GM12878 (cell line): ENCODE results near the gene APOM. TPM values are rescaled to one million over a fixed set of nuclear protein-coding genes. Genes with fewer than 3 reads are reported as not detected.

Experiments
- BHLHE40 ChIP-seq, 2 experiments: fragments of 450-650 bp in 1 of 2; IDR thresholded peaks; 2 replicates each; pipeline ENCODE4 v1.6.1; 2011 to 2017; ENCODE audit warnings: low read depth in 2 of 2, borderline replicate concordance in 1 of 2, improper control_type of control experiment in 1 of 2, low read length in 1 of 2, mild to moderate bottlenecking in 1 of 2
- CBX5 ChIP-seq: sonication (generic); IDR thresholded peaks from 2 replicates; pipeline ENCODE4 v1.6.1; 2016; ENCODE audit warnings: low read depth, moderate library complexity, mild to moderate bottlenecking, inconsistent platforms
- EZH2 ChIP-seq: IDR thresholded peaks from 2 replicates; pipeline ENCODE4 v1.6.1; 2012; ENCODE audit warnings: low read depth, mild to moderate bottlenecking, control low read depth, inconsistent platforms, low read length, borderline replicate concordance; ENCODE audit not compliant: control insufficient read depth
- HCFC1 ChIP-seq: fragments of 150-350 bp; IDR thresholded peaks from 2 replicates; pipeline ENCODE4 v1.6.1; 2014; ENCODE audit warnings: low read length
- NFXL1 ChIP-seq: fragments of 450-650 bp; IDR thresholded peaks from 2 replicates; pipeline ENCODE4 v1.6.1; 2017; ENCODE audit warnings: antibody characterized with exemption, mild to moderate bottlenecking, borderline replicate concordance
- NR2F1 ChIP-seq: fragments of 450-650 bp; conservative IDR thresholded peaks from 2 replicates; pipeline ENCODE4 v1.6.1; 2017; ENCODE audit warnings: mild to moderate bottlenecking
- POLR2AphosphoS5 ChIP-seq: IDR thresholded peaks from 2 replicates; pipeline ENCODE4 v1.6.1; 2011; ENCODE audit warnings: mild to moderate bottlenecking, low read length, inconsistent platforms
- RCOR1 ChIP-seq: conservative IDR thresholded peaks from 2 replicates; pipeline ENCODE4 v1.6.1; 2012; ENCODE audit warnings: low read depth, low read length, improper control_type of control experiment
- SIX5 ChIP-seq: IDR thresholded peaks from 2 replicates; pipeline ENCODE4 v1.6.1; 2011; ENCODE audit warnings: mild to moderate bottlenecking, low read depth, low read length, moderate library complexity; ENCODE audit not compliant: severe bottlenecking
- STAT3 ChIP-seq: IDR thresholded peaks from 2 replicates; pipeline ENCODE4 v1.6.1; 2011; ENCODE audit warnings: low read depth, low read length, improper control_type of control experiment
- YBX1 ChIP-seq: fragments of 450-650 bp; IDR thresholded peaks from 2 replicates; pipeline ENCODE4 v1.6.1; 2016; ENCODE audit warnings: antibody characterized with exemption
- polyA plus RNA-seq, 11 experiments: library from polyadenylated mRNA; depleted of rRNA in 4 of 11; unstranded in 6 of 11; stranded (reverse) in 5 of 11; fragments of >200 nt; fragmentation: Nextera tagmentation in 4 of 11; fragmentation: Illumina TruSeq in 1 of 11; extraction: Ambion mirVana in 4 of 11; extraction: Trizol in 1 of 11; gene quantifications; 1 replicate in 1 of 11; 2 replicates in 10 of 11; pipeline versions ENCODE4 v1.2.1 to v1.2.3, GENCODE V29; 2011 to 2016; ENCODE audit warnings: inconsistent platforms in 2 of 11, missing spikeins in 2 of 11, low read depth in 1 of 11
- total RNA-seq, 4 experiments: library from RNA; depleted of rRNA in 3 of 4; stranded (reverse); fragments of >200 nt in 3 of 4; fragmentation: Illumina TruSeq in 1 of 4; extraction: Trizol in 1 of 4; gene quantifications; 2 replicates each; pipeline versions ENCODE4 v1.2.1 to v1.2.3, GENCODE V29; 2013 to 2021
- TF ChIP-seq, protein P1 (sequence below): IDR thresholded peaks from 2 replicates; pipeline ENCODE4 v1.6.1; 2012; ENCODE audit warnings: mild to moderate bottlenecking, low read depth, low read length
- TF ChIP-seq, protein P2 (sequence below): fragments of 450-650 bp; IDR thresholded peaks from 2 replicates; pipeline ENCODE4 v1.6.1; 2017; ENCODE audit warnings: antibody characterized with exemption, mild to moderate bottlenecking, moderate library complexity
- TF ChIP-seq, protein P3 (sequence below): fragments of 450-650 bp; IDR thresholded peaks from 2 replicates; pipeline ENCODE4 v1.6.1; 2017; ENCODE audit warnings: mild to moderate bottlenecking, moderate library complexity
- TF ChIP-seq, protein P4 (sequence below): IDR thresholded peaks from 2 replicates; pipeline ENCODE4 v1.6.1; 2012; ENCODE audit warnings: low read depth, low read length, improper control_type of control experiment

The APOM gene
- total and polyA plus RNA-seq, 10 of the 15 experiments (the other 5 are each of a cell fraction or from before 2014, with no cell fraction given), result 4.0 to 14.1 (median 7.1) TPM

DNA sequence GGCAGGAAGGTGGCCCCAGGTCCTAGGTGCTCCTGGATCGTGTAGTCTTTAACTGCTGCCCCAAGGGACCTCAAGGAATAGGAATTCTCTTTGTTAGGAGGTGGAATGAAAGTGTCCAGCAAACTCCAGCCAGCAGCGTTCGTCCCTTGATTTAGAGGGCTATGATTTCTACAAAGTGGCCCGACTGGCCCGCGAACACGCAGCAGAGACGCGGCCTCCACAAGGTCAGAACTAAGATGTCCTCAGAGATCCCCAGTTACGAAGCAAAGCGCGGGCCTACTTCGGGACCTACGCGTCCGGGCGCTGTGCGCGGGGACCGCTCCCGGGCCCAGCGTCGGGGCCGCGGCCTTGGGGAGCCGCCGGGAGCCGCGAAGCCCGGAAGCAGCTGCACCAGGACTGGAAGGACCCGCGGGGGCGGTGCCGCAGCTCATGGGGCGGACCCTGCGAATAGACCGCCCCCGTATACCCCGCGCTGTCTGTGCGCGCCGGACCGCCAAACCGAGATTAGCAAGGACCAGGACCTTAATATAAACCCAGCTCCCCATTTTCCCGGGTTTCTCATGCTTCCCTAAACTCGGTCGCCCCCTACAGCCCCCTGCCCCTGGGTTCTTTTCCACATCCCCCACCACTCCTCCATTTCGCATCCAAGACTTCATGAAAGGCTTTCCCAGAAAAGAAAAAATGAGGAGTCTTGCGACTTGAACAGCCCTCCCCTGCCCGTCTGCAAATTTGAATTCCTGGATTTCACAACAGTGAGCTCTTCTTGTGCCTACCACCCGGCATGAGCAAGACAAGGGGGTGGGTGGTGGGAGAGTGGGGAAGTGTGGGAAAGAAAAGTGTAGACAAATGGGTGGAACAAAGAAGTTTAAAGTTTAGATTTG, 4.9 kb downstream of the APOM start, which contains the start of gene C6orf47 (continued):
- TF ChIP-seq EZH2 (no peak), SIX5 (no peak), CBX5 (no peak), POLR2AphosphoS5 (peak; percentile 82), RCOR1 (no peak), NFXL1 (no peak), STAT3 (no peak), YBX1 (no peak), HCFC1 (peak; percentile 27), NR2F1 (peak; percentile 38; the same call in 1 of the 2 replicates), BHLHE40 (IDR thresholded peaks at IDR 0.05; ENCODE audit: borderline replicate concordance in 1 of 2, low read depth in 2 of 2, low read length in 1 of 2) (peak in 1 of 2 experiments; percentile 30; a peak in 1 of 4 replicates)
- TF ChIP-seq, protein P1, sequence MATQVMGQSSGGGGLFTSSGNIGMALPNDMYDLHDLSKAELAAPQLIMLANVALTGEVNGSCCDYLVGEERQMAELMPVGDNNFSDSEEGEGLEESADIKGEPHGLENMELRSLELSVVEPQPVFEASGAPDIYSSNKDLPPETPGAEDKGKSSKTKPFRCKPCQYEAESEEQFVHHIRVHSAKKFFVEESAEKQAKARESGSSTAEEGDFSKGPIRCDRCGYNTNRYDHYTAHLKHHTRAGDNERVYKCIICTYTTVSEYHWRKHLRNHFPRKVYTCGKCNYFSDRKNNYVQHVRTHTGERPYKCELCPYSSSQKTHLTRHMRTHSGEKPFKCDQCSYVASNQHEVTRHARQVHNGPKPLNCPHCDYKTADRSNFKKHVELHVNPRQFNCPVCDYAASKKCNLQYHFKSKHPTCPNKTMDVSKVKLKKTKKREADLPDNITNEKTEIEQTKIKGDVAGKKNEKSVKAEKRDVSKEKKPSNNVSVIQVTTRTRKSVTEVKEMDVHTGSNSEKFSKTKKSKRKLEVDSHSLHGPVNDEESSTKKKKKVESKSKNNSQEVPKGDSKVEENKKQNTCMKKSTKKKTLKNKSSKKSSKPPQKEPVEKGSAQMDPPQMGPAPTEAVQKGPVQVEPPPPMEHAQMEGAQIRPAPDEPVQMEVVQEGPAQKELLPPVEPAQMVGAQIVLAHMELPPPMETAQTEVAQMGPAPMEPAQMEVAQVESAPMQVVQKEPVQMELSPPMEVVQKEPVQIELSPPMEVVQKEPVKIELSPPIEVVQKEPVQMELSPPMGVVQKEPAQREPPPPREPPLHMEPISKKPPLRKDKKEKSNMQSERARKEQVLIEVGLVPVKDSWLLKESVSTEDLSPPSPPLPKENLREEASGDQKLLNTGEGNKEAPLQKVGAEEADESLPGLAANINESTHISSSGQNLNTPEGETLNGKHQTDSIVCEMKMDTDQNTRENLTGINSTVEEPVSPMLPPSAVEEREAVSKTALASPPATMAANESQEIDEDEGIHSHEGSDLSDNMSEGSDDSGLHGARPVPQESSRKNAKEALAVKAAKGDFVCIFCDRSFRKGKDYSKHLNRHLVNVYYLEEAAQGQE, result 0 out of 2 replicates have a peak, but pooled peaks have one; percentile 34
- TF ChIP-seq, protein P2, sequence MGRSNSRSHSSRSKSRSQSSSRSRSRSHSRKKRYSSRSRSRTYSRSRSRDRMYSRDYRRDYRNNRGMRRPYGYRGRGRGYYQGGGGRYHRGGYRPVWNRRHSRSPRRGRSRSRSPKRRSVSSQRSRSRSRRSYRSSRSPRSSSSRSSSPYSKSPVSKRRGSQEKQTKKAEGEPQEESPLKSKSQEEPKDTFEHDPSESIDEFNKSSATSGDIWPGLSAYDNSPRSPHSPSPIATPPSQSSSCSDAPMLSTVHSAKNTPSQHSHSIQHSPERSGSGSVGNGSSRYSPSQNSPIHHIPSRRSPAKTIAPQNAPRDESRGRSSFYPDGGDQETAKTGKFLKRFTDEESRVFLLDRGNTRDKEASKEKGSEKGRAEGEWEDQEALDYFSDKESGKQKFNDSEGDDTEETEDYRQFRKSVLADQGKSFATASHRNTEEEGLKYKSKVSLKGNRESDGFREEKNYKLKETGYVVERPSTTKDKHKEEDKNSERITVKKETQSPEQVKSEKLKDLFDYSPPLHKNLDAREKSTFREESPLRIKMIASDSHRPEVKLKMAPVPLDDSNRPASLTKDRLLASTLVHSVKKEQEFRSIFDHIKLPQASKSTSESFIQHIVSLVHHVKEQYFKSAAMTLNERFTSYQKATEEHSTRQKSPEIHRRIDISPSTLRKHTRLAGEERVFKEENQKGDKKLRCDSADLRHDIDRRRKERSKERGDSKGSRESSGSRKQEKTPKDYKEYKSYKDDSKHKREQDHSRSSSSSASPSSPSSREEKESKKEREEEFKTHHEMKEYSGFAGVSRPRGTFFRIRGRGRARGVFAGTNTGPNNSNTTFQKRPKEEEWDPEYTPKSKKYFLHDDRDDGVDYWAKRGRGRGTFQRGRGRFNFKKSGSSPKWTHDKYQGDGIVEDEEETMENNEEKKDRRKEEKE, result no peak
- TF ChIP-seq, protein P3, sequence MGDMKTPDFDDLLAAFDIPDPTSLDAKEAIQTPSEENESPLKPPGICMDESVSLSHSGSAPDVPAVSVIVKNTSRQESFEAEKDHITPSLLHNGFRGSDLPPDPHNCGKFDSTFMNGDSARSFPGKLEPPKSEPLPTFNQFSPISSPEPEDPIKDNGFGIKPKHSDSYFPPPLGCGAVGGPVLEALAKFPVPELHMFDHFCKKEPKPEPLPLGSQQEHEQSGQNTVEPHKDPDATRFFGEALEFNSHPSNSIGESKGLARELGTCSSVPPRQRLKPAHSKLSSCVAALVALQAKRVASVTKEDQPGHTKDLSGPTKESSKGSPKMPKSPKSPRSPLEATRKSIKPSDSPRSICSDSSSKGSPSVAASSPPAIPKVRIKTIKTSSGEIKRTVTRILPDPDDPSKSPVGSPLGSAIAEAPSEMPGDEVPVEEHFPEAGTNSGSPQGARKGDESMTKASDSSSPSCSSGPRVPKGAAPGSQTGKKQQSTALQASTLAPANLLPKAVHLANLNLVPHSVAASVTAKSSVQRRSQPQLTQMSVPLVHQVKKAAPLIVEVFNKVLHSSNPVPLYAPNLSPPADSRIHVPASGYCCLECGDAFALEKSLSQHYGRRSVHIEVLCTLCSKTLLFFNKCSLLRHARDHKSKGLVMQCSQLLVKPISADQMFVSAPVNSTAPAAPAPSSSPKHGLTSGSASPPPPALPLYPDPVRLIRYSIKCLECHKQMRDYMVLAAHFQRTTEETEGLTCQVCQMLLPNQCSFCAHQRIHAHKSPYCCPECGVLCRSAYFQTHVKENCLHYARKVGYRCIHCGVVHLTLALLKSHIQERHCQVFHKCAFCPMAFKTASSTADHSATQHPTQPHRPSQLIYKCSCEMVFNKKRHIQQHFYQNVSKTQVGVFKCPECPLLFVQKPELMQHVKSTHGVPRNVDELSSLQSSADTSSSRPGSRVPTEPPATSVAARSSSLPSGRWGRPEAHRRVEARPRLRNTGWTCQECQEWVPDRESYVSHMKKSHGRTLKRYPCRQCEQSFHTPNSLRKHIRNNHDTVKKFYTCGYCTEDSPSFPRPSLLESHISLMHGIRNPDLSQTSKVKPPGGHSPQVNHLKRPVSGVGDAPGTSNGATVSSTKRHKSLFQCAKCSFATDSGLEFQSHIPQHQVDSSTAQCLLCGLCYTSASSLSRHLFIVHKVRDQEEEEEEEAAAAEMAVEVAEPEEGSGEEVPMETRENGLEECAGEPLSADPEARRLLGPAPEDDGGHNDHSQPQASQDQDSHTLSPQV, result no peak
- TF ChIP-seq, protein P4, sequence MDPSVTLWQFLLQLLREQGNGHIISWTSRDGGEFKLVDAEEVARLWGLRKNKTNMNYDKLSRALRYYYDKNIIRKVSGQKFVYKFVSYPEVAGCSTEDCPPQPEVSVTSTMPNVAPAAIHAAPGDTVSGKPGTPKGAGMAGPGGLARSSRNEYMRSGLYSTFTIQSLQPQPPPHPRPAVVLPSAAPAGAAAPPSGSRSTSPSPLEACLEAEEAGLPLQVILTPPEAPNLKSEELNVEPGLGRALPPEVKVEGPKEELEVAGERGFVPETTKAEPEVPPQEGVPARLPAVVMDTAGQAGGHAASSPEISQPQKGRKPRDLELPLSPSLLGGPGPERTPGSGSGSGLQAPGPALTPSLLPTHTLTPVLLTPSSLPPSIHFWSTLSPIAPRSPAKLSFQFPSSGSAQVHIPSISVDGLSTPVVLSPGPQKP, result peak; percentile 46; the same call in 1 of the 2 replicates
